Tongue (tissue), 2 donors: Measurements from ENCODE around the gene SERINC4. TPM values are rescaled to one million over a fixed set of nuclear protein-coding genes. Genes with fewer than 3 reads are reported as not detected.

Experiments used
- DNase-seq: peaks from one replicate; pipeline ENCODE4 v3.0.0-alpha.2; 2015
- total RNA-seq: library from RNA; depleted of rRNA; stranded (reverse); fragments of >200 nt; gene quantifications from one replicate; pipeline ENCODE4 v1.2.3, GENCODE V29; 2014

The SERINC4 gene
- total RNA-seq, 1 donor from 2014 or later, result 0.10 TPM

GRCh38 chr15:43796566-43796965 lies 3.5 kb downstream of the SERINC4 start:
- DNase-seq, result no peak

DNA sequence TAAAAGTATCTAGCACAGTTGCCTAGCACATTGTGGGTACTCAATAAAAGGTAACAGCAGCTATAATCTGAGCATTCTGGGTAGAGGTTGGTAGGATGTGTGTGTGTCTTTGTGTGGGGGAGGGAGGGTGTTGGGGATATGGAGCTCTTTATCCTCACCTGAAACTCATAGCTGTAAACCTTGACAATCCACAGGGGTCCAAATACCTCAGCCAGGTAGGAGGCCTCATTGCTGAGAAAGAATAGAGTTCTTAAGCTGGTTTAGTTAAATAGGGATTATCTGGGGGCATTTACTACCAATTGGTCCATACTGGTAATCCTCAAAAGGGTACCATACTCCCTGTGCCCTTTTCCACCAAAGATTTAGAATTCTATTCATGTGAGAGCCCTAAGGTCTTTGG lies 4.0 kb downstream of the SERINC4 start:
- no peak for DNase-seq

- DNase-seq, result no peak
Measured at GRCh38 chr15:43795197-43795596, 4.8 kb downstream of the SERINC4 start.

- DNase-seq, result no peak
Measured at GRCh38 chr15:43794269-43795037, 5.6 kb downstream of the SERINC4 start.

- DNase-seq, result no peak
Measured at GRCh38 chr15:43793647-43794046, 6.4 kb downstream of the SERINC4 start.

DNA sequence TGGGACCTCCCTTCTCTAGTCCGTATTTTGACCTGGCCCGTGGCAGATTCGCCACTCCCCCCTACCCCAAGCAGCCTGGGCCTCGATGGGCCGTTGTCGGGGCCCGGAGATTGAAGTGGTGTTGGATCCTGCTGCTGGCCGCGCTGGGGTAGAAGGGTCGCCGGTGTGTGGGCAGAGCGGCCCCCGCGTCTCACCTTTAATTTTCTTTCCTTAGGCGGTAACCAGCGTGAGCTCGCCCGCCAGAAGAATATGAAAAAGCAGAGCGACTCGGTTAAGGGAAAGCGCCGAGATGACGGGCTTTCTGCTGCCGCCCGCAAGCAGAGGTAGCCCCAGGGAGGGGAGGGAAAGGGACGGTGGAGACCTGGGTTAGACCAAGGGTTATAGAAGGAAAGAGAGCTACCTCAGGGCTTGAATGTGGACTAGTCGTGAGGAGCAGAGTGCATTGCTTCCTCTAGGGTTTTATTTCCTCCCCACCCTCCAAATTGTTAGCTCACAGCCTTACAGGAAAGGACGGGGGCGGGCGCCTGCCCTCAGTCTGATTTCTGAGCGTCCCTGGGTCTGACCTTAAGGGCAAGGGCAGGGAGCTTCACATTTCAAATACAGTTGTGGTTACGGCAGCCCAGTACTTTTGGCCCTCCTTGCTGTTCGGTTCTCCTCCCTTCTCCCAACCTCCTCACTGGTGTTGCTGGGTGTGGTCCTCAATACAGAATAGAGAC lies 7.1 kb downstream of the SERINC4 start:
- DNase-seq, result peak; percentile 28

- DNase-seq, result peak; percentile 100
Measured at GRCh38 chr15:43791993-43792760, 7.8 kb downstream of the SERINC4 start, which contains the start of gene SERF2. Gene SERF2, plus strand, starts transcription at chr15:43792320. Its CDS starts 57 bp downstream, at chr15:43792377.

- DNase-seq, result no peak
Measured at GRCh38 chr15:43789409-43789808, 10.6 kb downstream of the SERINC4 start.

DNA sequence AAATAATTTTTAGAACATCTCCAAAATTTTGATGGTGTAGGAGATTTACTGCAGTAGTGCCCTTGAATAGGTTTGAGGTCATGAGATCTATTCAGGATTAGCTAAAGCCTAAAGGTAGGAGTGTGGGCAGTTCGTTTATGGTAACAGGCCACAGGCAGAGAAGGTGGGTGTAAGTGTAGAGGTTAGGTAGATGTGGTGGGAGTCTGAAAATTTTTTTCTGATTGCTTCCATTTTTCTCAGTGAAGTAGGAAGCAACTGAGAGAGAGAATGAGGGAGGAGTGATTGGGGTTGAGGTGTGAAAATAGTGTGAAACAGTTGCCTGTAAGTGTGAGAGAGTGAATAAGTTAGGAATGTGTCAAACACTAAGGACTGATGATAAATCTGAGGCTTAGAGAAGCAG lies 21.0 kb downstream of the SERINC4 start:
- DNase-seq, result no peak

DNA sequence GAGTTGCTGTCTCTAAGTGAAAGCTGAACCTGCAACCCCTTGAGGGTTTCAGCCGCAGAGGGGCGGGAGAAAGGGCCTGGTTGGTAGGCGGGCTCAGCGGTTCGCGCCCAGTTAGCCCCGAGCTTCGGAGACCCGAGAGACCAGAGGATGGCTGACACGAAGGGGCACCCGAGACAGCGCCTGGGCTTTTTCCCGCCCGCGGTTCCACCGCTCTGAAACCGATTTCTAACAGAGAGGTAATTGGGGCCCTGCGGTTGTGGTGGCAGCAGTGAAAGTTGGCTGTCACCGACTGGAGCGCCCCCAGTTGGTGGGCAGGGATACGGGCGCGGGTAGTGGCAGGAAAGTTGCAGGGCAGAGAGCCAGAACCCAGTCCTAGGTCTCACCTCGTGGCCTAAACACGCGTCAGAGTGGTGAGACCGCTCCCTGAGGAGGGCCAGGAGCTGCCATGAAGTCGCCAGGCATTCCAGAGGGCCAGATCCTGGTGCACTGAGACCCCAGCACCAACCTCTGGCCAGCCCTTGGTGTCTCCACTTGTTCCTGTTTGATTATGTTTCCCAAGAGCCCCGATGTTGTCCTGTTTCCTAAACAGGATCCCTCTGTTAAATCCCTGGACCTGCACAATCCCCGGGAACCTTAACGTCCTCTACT lies 22.6 kb downstream of the SERINC4 start:
- DNase-seq, result peak; percentile 74

GRCh38 chr15:43776718-43777266 lies 23.2 kb downstream of the SERINC4 start, which contains the start of gene ELL3:
Gene ELL3, minus strand, starts transcription at chr15:43776966. Its CDS starts 65 bp downstream, at chr15:43776901.
- DNase-seq, result peak; percentile 80

DNA sequence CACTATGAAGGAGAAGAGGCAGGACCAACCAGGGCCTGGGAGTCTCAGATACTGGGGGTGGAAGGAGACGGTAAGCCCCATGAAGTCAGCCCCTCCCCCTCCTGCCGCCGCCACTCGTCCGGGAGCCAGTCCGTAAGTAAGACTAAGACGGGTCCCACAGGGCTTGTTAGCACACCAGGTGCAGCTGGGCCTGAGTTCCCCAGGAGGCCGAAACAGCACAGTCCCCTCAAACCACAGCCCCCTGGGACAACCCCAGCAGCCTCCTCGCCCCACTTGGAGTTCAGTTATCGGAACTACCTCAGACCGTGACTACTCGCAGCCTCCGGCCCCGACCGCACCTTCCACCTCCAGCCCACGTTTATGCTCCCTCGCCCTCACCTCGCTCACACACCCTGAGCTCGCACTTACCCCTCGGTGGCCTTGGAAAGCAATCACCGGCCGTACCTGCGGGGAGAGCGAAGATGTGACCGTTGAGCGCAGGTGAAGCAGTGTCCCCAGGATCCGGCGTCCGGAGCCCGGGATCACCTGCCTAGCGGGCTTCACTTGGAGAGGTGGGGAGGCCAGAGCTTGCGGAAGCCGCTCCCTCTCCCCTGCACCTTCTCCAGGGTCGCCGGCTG lies 23.8 kb downstream of the SERINC4 start:
- DNase-seq, result peak; percentile 30

DNA sequence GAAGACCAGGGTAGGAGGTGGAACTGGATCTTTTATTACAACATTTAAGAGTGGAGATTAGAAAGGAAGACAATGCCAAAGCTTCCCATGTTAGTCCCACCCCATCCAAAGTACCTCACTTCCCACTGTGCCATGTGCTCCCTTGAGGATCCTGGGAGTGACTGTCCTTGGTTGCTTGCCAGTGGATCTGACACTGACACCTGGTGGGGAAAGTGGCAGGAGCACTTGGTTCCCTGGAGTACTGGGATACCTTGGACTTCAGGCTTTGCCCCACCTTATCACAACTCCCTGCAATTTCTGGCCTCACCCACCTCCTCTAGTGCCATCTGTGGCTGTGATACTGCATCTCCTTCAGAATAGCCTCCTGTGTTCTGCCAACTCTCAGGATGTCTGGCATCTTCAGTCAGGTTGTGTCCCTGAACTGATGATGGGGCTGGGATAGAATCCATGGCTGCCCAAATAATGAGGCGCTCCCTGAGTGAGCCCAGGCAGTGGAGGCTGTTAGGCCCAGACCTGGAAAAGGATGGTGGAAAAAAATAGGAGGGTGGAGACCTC lies 24.5 kb downstream of the SERINC4 start:
- peak; percentile 35 for DNase-seq

DNA sequence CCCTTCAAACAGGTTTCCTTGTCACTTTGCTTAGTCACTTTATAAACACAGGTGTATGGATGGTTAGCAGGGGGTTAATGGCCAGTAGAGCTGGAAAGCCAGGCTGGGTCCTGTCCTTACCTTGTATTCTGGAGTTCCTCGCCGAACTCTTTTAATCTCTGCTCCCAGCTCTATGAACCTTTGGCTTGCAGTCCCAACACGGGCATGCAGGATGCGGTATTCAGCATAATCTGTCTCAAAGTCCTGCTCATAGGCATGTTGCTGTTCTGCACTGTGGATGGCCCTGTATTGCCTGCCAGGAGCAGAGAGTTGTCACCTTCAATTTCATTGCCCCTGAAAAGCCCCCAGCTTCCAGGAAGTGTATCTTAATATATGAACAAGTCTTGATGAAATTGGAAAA lies 26.0 kb downstream of the SERINC4 start:
- DNase-seq, result no peak

GRCh38 chr15:43772624-43773023 lies 27.4 kb downstream of the SERINC4 start:
- no peak for DNase-seq

GRCh38 chr15:43771816-43772215 lies 28.2 kb downstream of the SERINC4 start:
- DNase-seq, result no peak

- DNase-seq, result peak; percentile 60
Measured at GRCh38 chr15:43769584-43770228, 30.3 kb downstream of the SERINC4 start.

DNA sequence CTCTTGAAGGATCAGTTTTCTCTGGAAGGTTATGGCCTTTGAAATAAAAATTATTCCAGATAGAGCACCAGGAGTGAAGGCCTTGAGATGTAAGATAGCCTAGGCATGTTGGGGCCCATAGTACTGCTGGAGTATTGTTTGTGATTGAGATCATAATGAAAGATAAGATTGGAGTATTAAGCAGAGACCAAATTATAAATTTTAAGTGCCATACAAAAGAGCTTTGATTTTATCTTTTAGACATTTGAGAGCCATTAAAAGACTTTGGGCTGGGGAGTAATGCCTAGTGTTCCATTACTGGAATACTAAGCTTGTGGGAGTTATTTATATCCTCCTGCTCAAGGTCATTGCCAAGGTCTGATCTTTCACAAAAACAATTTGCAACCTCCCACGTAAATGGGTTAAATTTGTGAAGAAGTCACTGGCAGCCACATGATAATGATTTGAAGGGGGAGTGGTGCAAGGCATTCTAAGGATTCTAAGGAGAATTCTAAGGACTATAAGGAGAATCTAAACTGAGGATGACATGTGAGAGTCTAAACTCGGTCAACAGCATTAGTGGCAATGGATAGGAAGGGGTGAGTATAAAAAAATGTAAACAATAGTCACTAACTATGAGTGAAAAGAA lies 36.1 kb downstream of the SERINC4 start:
- no peak for DNase-seq

DNA sequence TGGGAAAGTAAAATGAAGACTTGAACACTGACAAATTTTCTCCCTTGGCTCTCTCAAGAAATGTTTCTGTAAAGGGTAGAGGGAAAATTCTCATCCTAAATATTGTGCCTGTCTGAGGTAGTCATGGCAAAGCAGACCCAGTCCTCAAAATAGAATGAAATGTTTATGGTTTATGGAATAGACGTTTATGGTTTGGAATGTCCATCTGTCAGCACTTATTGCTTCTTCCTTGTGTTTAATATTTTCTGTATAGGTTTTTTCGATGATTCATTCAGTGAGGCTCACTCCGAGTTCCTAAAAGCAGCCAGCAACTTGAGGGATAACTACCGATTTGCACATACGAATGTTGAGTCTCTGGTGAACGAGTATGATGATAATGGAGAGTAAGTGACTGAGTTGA lies 37.2 kb downstream of the SERINC4 start:
- no peak for DNase-seq

GRCh38 chr15:43751885-43752284 lies 48.1 kb downstream of the SERINC4 start:
- no peak for DNase-seq
